GM12872 (cell line): ENCODE results near the gene TEX35.

Experiments used
- TF ChIP-seq, protein P1 (sequence below): IDR thresholded peaks from 3 replicates; pipeline ENCODE4 v1.5.1; 2011; ENCODE audit warnings: low read depth, mild to moderate bottlenecking, low read length, moderate library complexity; ENCODE audit not compliant: insufficient read depth

The TEX35 gene

DNA sequence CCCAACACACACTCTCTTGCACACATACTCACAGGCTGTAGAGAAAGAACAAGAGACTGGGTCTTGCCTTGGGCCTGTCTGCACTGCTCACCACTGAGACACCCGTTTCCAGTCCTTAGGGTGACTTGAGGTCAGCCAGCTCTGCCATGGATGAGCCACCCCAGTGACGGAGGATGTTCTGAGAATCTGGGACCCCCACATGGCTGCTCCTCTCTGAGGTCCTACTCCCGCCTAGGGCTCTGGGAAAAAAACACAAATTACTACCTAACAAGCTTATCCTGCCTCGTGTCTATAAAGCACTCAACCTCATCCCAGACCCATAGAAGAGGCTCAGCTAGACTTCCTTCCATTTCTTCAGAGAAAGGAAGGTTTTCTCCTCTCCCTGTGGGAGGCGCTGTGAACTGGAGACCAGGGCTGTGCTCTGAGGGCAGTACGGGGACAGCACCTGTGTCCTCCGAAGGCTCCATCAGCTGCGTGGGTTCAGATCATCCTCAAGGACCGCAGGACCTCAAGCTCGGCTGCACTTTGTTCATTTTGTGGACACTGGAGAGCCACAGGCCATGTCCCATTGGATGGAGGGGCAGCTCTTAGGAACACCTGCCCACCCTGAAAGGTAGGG, 11.9 kb upstream of the TEX35 start:
- TF ChIP-seq, protein P1, sequence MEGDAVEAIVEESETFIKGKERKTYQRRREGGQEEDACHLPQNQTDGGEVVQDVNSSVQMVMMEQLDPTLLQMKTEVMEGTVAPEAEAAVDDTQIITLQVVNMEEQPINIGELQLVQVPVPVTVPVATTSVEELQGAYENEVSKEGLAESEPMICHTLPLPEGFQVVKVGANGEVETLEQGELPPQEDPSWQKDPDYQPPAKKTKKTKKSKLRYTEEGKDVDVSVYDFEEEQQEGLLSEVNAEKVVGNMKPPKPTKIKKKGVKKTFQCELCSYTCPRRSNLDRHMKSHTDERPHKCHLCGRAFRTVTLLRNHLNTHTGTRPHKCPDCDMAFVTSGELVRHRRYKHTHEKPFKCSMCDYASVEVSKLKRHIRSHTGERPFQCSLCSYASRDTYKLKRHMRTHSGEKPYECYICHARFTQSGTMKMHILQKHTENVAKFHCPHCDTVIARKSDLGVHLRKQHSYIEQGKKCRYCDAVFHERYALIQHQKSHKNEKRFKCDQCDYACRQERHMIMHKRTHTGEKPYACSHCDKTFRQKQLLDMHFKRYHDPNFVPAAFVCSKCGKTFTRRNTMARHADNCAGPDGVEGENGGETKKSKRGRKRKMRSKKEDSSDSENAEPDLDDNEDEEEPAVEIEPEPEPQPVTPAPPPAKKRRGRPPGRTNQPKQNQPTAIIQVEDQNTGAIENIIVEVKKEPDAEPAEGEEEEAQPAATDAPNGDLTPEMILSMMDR, result peak; percentile 23; the same call in 1 of the 3 replicates

DNA sequence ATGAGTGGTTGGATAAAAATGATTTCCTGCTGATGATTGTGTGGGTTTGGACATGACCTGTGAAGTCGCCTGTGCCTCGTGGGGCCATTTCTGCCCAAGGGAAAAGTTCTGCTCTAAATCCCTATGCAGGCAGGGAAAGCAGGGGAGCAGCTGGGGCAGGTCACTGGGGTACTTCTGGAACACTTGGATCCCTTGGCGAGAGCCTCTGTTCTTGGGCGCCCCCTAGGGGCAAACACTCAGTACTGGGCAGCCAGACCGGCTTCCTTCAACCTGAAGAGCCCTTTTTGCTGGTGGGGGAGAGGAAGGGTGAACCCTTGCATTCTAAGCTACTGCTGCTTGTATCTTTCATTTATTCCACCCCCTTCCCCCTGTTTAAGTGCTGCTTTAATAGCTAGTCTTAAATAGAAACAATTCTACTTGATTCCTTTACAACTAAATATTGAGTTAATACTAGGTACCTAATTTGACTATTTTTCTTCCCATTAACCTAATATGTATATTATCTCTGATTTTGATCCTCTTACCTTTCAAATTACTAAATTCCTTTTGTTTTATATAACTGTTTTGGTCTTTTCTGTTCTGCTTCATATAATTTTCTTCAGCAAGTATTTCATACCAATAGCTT, 11.1 kb upstream of the TEX35 start:
- TF ChIP-seq, protein P1, result peak; percentile 97

DNA sequence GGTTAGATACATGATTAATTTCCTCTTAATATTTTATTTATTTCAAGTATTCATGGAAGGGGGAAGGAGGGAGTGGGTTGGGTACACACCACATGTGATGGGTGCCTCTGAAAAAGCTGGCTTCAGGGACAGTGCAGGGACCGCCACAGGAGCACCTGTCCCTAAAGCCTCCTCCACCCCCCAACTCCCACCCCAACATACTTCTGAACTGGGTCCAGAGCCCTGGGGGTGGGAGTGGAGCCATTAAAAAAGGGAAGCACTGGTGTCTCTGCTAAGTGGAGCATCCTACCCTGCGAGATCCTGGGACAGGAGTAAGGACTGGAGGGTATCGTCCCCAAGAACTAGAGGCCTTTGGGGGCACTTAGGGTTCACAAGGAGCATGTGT, 10.6 kb upstream of the TEX35 start:
- TF ChIP-seq, protein P1, result no peak

DNA sequence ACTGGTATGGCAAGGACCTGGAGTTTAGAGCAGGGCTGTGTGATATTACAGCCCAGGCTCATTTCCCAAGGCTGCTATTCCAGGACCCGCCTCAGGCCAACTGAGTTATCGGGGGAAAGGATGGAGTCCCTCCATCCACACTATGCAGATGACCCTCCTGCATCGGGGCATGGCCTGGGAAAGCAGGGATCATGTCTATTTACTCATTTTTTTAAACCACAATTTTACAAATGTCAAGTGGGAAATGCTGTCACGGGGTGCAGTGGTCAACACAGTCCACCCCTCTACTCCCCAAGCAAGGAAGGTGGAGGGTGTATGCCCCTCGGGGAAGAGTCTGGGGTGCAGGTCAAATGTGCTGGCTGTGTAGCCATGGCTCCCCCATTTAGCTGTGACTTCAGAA, 10.1 kb upstream of the TEX35 start:
- TF ChIP-seq, protein P1, result no peak

DNA sequence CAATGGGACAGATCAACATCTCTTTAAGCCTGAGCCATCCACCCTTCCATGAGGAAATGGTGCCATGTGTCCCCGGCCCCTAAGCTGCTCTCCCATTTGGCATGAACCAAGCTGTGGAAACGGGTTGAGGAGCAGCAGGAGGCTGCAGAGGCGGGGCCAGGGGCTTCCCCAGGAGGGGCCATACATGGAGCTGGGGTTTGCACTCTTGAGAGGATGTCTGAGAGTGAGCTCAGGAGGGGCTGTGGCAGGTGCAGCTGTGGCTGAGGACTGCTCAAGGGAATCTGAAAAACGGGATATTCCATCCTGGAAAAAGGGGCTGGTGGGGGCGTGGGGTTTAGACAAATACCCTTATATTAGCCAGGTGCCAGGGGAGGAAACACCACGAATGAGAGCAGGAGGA, 9.1 kb upstream of the TEX35 start:
- TF ChIP-seq, protein P1, result no peak

DNA sequence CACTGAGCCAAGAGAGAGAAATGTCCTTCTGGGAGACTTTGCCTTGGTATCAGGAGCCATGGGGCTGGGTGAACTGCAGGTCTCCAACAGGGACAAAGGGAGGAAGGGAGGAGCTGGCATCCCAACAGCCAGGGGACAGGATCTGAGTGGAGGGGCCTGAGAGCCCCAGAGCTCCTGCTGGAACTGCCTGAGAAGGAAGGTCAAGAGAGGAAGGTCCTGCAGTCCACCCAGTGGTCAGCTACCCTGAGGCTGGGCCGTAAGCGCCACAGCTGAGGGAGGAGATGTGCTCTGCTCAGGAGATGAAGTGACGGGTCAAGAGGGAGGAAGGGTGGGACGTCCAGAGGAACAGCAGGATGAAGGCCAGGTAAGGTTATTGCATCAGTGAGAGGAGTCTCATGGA, 8.6 kb upstream of the TEX35 start:
- TF ChIP-seq, protein P1, result no peak

DNA sequence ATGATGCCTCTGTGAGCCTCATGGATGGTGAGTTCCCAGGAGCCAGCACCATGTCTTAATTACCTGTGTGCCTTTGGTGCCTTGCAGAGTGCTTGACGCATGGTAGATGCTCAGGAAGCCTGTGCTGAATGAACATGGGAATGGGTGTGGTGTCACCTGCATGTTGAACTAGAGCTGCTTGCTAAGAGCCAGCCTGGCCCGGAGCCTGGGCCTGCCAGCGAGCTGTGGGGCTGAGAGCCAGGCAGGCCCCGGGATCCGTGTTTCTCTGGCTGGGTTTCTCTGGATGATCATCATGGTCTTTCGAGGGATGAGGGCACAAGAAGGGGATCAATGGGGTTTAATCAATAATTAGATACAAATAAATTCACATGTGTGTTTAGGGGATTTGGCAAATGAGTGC, 6.7 kb upstream of the TEX35 start:
- TF ChIP-seq, protein P1, result no peak
